ENCODE measurements around the gene AFAP1L1. TPM values are rescaled to one million over a fixed set of nuclear protein-coding genes. Genes with fewer than 3 reads are reported as not detected.

The AFAP1L1 gene
- total RNA-seq, 1 donor from 2014 or later: 0.25 TPM

DNA sequence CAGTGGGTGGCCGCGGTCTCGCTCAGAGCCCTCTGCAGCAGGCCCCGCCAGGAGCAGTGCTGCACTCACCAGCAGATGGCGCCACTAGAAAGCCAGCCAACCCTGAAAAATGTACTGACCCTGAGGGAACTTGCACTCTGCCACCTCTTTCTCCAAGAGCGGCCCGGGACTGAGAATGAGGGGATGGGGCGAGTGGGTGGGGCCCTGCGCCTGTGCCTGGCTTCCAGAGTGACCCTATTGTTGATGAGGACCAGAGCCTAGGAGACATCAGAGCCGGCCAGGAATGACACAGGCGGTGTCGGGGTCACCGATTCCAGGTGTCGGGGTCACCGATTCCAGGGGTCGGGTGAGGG is 110.3 kb downstream of the AFAP1L1 start:
- peaks cover 2% of the 10 kb centered on the region for H3K4me1 Mint-ChIP-seq (ENCODE audit: low read depth, unreplicated experiment)
- no peak overlapping the region for H3K27ac Mint-ChIP-seq (ENCODE audit: unreplicated experiment)
- peak; percentile 94 for DNase-seq
- H3K27me3 Mint-ChIP-seq (ENCODE audit: unreplicated experiment): peaks cover 6% of the 10 kb centered on the region
- no peak overlapping the region for H3K4me3 Mint-ChIP-seq (ENCODE audit: unreplicated experiment)
- TF ChIP-seq, protein P1, sequence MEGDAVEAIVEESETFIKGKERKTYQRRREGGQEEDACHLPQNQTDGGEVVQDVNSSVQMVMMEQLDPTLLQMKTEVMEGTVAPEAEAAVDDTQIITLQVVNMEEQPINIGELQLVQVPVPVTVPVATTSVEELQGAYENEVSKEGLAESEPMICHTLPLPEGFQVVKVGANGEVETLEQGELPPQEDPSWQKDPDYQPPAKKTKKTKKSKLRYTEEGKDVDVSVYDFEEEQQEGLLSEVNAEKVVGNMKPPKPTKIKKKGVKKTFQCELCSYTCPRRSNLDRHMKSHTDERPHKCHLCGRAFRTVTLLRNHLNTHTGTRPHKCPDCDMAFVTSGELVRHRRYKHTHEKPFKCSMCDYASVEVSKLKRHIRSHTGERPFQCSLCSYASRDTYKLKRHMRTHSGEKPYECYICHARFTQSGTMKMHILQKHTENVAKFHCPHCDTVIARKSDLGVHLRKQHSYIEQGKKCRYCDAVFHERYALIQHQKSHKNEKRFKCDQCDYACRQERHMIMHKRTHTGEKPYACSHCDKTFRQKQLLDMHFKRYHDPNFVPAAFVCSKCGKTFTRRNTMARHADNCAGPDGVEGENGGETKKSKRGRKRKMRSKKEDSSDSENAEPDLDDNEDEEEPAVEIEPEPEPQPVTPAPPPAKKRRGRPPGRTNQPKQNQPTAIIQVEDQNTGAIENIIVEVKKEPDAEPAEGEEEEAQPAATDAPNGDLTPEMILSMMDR (IDR thresholded peaks at IDR 0.05; ENCODE audit: partially characterized antibody, unreplicated experiment): peak; percentile 90
- peaks cover 1% of the 10 kb centered on the region for H3K9me3 Mint-ChIP-seq (ENCODE audit: unreplicated experiment)
- peaks cover 4% of the 10 kb centered on the region for H3K36me3 Mint-ChIP-seq (ENCODE audit: unreplicated experiment)

DNA sequence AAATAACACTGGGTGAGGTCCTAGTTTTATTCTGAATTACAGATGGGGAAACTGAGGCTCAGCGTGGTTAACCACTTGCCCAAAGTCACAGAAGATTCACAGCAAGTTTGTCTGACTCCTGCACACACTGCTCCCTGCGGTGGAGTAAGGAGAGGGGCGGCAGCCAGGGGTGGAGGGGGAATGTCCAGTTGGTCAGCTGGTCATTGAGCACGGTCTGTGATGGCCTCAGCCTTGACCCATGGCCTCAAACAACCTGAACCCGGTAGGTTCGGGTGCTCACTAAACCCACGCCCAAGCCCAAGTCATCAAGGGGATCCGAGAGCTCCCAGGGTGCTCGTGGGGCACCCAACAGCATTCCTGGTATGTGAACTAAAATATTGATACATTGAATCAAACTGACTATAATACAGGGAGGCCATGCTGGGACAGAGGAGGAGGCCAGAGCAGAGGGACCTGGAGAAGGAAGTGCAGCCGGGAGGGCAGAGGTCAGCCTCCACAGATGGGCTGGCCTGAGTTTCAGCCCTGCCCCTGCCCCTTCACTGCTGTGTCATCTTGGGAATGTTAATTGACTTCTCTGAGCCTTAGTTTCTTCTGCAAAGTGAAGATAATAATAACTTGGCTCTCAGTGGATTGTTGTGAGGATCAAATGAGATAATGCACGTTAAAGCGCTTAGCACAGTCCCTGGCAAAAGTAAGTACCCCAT is 111.0 kb downstream of the AFAP1L1 start:
- H3K27me3 Mint-ChIP-seq (ENCODE audit: unreplicated experiment): peaks cover 6% of the 10 kb centered on the region
- no peaks in the 10 kb centered on the region for H3K36me3 Mint-ChIP-seq (ENCODE audit: unreplicated experiment)
- TF ChIP-seq, protein P1 (IDR thresholded peaks at IDR 0.05; ENCODE audit: partially characterized antibody, unreplicated experiment): no peak
- peaks cover 2% of the 10 kb centered on the region for H3K4me1 Mint-ChIP-seq (ENCODE audit: low read depth, unreplicated experiment)
- no peak for DNase-seq
- H3K9me3 Mint-ChIP-seq (ENCODE audit: unreplicated experiment): peaks cover 1% of the 10 kb centered on the region
- H3K4me3 Mint-ChIP-seq (ENCODE audit: unreplicated experiment): no peak overlapping the region
- H3K27ac Mint-ChIP-seq (ENCODE audit: unreplicated experiment): no peak overlapping the region

DNA sequence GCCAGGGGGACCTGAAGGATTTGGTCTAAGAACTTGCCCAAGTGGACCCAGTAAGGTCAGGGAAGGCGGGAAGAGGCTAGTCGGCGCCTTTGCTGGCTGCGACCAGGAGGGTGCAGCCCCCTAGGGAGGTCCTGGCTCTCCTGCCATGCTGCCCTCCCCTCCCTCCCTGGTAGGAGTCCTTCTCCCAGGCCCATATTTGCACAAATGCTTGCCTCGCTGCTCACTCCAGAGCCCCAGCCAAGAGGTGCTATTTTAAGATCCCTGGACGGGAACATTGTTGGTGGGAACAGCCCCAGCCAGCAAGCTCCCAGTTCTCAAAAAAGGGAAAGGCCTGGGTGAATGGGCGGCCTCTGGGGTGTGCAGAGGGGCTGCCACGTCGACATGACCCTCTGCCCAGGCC is 111.7 kb downstream of the AFAP1L1 start:
- no peak for DNase-seq
- H3K36me3 Mint-ChIP-seq (ENCODE audit: unreplicated experiment): peaks cover 2% of the 10 kb centered on the region
- TF ChIP-seq, protein P1 (IDR thresholded peaks at IDR 0.05; ENCODE audit: partially characterized antibody, unreplicated experiment): no peak
- peaks cover 6% of the 10 kb centered on the region for H3K27me3 Mint-ChIP-seq (ENCODE audit: unreplicated experiment)
- no peak overlapping the region for H3K4me3 Mint-ChIP-seq (ENCODE audit: unreplicated experiment)
- no peak overlapping the region for H3K27ac Mint-ChIP-seq (ENCODE audit: unreplicated experiment)
- peaks cover 2% of the 10 kb centered on the region for H3K4me1 Mint-ChIP-seq (ENCODE audit: low read depth, unreplicated experiment)
- peaks cover 4% of the 10 kb centered on the region for H3K9me3 Mint-ChIP-seq (ENCODE audit: unreplicated experiment)

DNA sequence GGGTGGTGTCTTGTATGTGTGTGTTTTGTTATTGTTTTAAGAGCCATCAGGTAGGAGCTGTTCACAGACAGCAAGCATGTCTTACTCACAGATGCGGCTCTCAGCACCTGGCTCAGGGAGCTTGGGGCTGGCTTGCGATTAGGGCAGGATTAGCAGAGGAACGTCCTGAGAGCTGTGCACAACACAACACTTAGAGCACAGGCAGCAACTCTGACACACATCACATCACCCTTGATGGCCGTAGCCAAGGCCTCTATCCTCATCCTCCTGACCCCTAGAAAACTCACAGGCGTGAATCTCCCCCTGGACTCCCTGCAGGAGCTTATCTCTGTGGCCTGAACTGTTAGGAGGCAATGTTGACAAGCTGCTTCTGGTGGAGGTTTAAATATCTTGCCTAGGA is 114.5 kb downstream of the AFAP1L1 start:
- Mint-ChIP-seq H3K27me3 (ENCODE audit: unreplicated experiment) (peaks cover 4% of the 10 kb centered on the region), H3K36me3 (ENCODE audit: unreplicated experiment) (peaks cover 4% of the 10 kb centered on the region), H3K4me3 (ENCODE audit: unreplicated experiment) (no peak overlapping the region), H3K9me3 (ENCODE audit: unreplicated experiment) (peaks cover 6% of the 10 kb centered on the region), H3K4me1 (ENCODE audit: low read depth, unreplicated experiment) (peaks cover 7% of the 10 kb centered on the region), H3K27ac (ENCODE audit: unreplicated experiment) (no peak overlapping the region)
- DNase-seq: no peak
- TF ChIP-seq, protein P1 (IDR thresholded peaks at IDR 0.05; ENCODE audit: partially characterized antibody, unreplicated experiment): no peak

DNA sequence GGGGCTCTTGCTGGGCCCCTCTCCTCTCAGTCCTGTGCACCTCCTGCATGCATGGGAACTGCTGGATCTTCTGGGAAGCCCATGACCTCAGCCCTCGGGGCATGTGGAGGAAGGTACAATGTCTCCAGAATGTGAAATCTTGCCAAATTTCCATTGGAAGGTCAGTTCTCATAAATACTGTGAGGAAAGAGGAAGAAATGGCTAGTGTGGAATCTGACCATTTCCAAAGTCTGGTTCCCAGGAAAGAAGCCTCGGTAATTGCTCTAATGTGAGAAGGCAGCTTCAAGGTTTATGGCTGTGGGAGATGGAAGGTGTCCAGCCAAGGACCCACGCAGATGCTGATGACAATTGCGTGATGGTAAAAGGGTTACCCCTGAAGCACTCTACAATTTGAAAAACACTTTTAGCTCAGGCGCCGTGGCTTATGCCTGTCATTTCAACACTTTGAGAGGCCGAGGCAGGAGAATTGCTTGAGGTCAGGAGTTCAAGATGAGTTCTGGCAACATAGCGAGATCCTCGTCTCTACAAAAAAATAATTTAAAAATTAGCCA is 115.5 kb downstream of the AFAP1L1 start:
- no peak overlapping the region for H3K4me3 Mint-ChIP-seq (ENCODE audit: unreplicated experiment)
- H3K36me3 Mint-ChIP-seq (ENCODE audit: unreplicated experiment): peaks cover 4% of the 10 kb centered on the region
- H3K27me3 Mint-ChIP-seq (ENCODE audit: unreplicated experiment): peaks cover 5% of the 10 kb centered on the region
- H3K27ac Mint-ChIP-seq (ENCODE audit: unreplicated experiment): no peak overlapping the region
- DNase-seq: no peak
- TF ChIP-seq, protein P1 (IDR thresholded peaks at IDR 0.05; ENCODE audit: partially characterized antibody, unreplicated experiment): no peak
- H3K9me3 Mint-ChIP-seq (ENCODE audit: unreplicated experiment): peaks cover 6% of the 10 kb centered on the region
- peaks cover 7% of the 10 kb centered on the region for H3K4me1 Mint-ChIP-seq (ENCODE audit: low read depth, unreplicated experiment)
